Skeletal muscle tissue (tissue), 4 donors: ENCODE data around the gene CD84. TPM values are rescaled to one million over a fixed set of nuclear protein-coding genes. Genes with fewer than 3 reads are reported as not detected.

Experiments
- H3K27ac ChIP-seq: one replicate; pipeline ENCODE4 v1.7.0; 2013; ENCODE audit warnings: mild to moderate bottlenecking, low read depth, low read length, inconsistent platforms
- H3K27me3 ChIP-seq, 3 donors: one replicate each; pipeline ENCODE4 v1.7.0; 2013; ENCODE audit warnings: low read length in 3 of 3; ENCODE audit not compliant: control insufficient read depth in 3 of 3, insufficient read depth in 3 of 3
- H3K36me3 ChIP-seq, 3 donors: one replicate each; pipeline ENCODE4 v1.7.0; 2013; ENCODE audit warnings: low read length in 3 of 3; ENCODE audit not compliant: control insufficient read depth in 3 of 3, insufficient read depth in 3 of 3
- H3K4me1 ChIP-seq, 3 donors: one replicate each; pipeline ENCODE4 v1.7.0; 2013; ENCODE audit warnings: low read length in 3 of 3, mild to moderate bottlenecking in 3 of 3; ENCODE audit not compliant: control insufficient read depth in 3 of 3, insufficient read depth in 3 of 3
- H3K4me3 ChIP-seq, 3 donors: one replicate each; pipeline ENCODE4 v1.7.0; 2013; ENCODE audit warnings: low read length in 3 of 3
- H3K9ac ChIP-seq, 3 donors: one replicate each; pipeline ENCODE4 v1.7.0; 2013; ENCODE audit warnings: low read length in 3 of 3, mild to moderate bottlenecking in 3 of 3, moderate library complexity in 2 of 3, low read depth in 1 of 3
- H3K9me3 ChIP-seq, 3 donors: one replicate each; pipeline ENCODE4 v1.7.0; 2013; ENCODE audit warnings: low read length in 3 of 3; ENCODE audit not compliant: control insufficient read depth in 3 of 3
- total RNA-seq: library from RNA; depleted of rRNA; stranded (reverse); fragments of >200 nt; gene quantifications from one replicate; pipeline ENCODE4 v1.2.3, GENCODE V29; 2014
- donor health status: Osteomylitis.

The CD84 gene
- total RNA-seq, 1 donor from 2014 or later, result 3.1 TPM

DNA sequence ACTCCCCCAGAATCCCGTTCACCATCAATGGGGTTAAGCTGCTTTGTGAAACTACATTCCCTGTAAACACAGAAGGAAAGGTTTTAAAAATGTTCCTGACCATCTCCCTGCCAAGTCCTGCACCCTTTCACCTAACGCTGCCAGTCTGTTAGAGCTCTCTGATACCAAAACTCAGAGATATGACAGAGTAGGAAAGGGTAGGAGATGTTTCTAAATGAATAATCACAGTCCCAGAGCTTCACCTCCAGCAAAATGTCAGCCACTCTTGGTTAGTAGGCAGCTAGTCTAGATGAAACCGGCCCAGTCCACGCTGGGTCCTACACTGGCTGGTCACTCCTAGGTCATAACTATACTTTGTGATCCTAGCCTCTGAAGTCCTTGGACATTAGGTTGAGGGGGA, 83.0 kb downstream of the CD84 start:
- Histone ChIP-seq H3K27ac (no peak overlapping the region), H3K4me1 (no peaks in the 10 kb centered on the region), H3K27me3 (no peaks in the 10 kb centered on the region), H3K9ac (no peak overlapping the region), H3K4me3 (no peak overlapping the region), H3K36me3 (no peaks in the 10 kb centered on the region), H3K9me3 (peaks cover 0 to 3% (median 1%) of the 10 kb centered on the region in 3 donors)

DNA sequence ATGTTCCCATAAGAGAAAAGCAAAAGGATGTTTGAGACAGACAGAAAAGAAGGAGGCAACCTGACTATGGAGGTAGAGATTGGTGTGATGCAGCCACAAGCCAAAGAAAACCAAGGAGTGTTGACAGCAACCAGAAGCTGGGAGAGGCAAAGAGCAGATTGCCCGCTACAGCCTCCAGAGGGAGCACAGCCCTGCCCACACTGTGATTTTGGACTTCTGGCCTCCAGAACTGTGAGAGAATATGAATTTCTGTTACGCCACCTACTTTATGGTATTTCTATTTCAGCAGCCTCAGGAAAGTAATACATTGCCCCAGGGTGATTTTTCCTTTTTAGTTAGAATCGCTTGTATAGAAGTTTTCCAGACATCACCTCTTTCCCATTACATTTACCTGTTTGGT, 84.7 kb downstream of the CD84 start:
- no peaks in the 10 kb centered on the region for H3K4me1 ChIP-seq
- H3K9ac ChIP-seq, result no peak overlapping the region
- H3K36me3 ChIP-seq, result no peaks in the 10 kb centered on the region
- no peak overlapping the region for H3K27ac ChIP-seq
- no peak overlapping the region for H3K4me3 ChIP-seq
- peaks cover 0 to 3% (median 1%) of the 10 kb centered on the region in 3 donors for H3K9me3 ChIP-seq
- H3K27me3 ChIP-seq, result no peaks in the 10 kb centered on the region

DNA sequence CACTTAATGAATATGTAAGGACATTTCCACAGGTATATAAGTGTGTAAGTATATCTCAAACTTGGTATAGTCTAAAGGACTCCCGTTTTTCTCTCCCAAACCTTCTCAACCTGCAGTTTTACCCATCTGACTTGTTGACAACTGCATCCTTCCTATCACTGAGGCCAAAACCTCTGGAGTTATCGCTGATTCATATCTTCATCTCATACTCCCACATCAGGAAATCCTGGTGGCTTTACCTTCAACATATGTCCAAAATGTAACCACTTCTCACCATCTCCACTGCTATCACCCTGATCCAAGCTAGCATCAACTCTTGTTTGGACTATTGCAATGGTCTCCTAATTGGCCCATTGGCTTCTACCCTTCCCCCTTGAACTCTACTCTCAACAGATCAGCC, 86.7 kb downstream of the CD84 start:
- Histone ChIP-seq H3K4me1 (no peaks in the 10 kb centered on the region), H3K27ac (no peak overlapping the region), H3K4me3 (no peak overlapping the region), H3K27me3 (no peaks in the 10 kb centered on the region), H3K9ac (no peak overlapping the region), H3K36me3 (no peaks in the 10 kb centered on the region), H3K9me3 (peaks cover 0 to 3% (median 1%) of the 10 kb centered on the region in 3 donors)

DNA sequence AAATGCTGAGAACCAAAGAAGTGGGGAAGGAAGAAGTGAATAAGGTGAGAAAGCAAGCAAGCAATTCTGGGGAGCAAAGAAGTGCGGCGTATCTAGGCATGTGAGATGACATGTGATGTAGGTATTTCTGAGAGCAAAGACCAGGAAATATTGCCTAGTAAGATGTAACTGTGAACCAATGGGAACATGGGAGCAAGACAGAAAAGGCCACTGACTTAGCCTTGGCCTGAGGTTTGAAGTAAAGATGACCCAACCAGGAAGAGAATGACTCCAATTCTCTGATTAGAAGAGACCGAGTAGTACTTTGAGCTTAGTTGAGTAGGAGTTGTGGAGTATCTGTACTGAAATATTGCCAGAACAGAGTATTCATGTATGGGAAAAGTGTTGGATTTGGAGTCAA, 87.3 kb downstream of the CD84 start:
- H3K4me3 ChIP-seq, result no peak overlapping the region
- no peaks in the 10 kb centered on the region for H3K36me3 ChIP-seq
- H3K27ac ChIP-seq, result no peak overlapping the region
- no peaks in the 10 kb centered on the region for H3K4me1 ChIP-seq
- peaks cover 0 to 3% (median 1%) of the 10 kb centered on the region in 3 donors for H3K9me3 ChIP-seq
- no peak overlapping the region for H3K9ac ChIP-seq
- H3K27me3 ChIP-seq, result no peaks in the 10 kb centered on the region

Other genes with a start within 250 kb of the CD84 start
- 211 TPM for gene COPA, start 236.2 kb downstream of the CD84 start, total RNA-seq
- 53.8 TPM for gene NCSTN, start 236.1 kb downstream of the CD84 start, total RNA-seq
- gene NHLH1, start 212.4 kb downstream of the CD84 start, total RNA-seq, result not detected
- gene VANGL2, start 178.9 kb downstream of the CD84 start, total RNA-seq, result 2.1 TPM
- 0.52 TPM for gene SLAMF6, start 56.2 kb downstream of the CD84 start, total RNA-seq
- gene SLAMF1, start 67.5 kb upstream of the CD84 start, total RNA-seq, result not detected
- 5.2 TPM for gene CD48, start 132.3 kb upstream of the CD84 start, total RNA-seq
- 0.52 TPM for gene SLAMF7, start 159.8 kb upstream of the CD84 start, total RNA-seq
- not detected for gene LY9, start 216.7 kb upstream of the CD84 start, total RNA-seq